HG03342 (cell line): ENCODE results near the gene CIPC.

ENCODE experiments used
- ATAC-seq: cut with Tn5 transposase; IDR thresholded peaks from one replicate; pipeline ENCODE4 v1.9.1; 2021; ENCODE audit warnings: mild to moderate bottlenecking, moderate library complexity; ENCODE audit not compliant: unreplicated experiment

Gene CIPC

GRCh38 chr14:77124345-77125280, 26.6 kb downstream of the CIPC start:
- peak; percentile 27 for ATAC-seq

GRCh38 chr14:77125281-77125801, 27.3 kb downstream of the CIPC start:
- ATAC-seq: no peak

- no peak for ATAC-seq
Measured at GRCh38 chr14:77125823-77126325, 27.8 kb downstream of the CIPC start.

- ATAC-seq: no peak
Measured at GRCh38 chr14:77126461-77126990, 28.5 kb downstream of the CIPC start.

DNA sequence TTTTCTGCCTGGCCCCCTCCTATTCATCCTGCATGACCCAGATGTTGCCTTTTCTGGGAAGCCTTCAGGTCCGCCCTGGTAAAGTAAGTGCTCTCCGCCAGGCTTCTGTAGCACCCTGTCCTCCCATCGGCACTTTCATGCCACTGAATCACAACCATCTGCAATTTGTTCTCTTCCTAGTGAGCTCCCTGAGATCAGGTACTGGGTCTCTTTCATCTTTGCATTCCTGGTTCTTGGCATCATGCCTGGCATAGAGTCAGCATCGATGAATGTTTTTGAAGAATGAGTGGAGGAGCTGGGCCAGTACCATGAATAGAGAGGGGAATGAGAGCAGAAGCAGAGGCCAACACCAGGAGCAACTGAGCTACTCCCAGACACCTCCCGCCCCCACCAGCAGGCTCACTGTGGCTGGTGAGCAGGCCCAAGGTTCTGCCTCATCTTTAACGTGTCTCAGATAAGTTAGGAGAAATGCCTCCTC, 30.4 kb downstream of the CIPC start:
- no peak for ATAC-seq

GRCh38 chr14:77130386-77130785, 32.3 kb downstream of the CIPC start:
- no peak for ATAC-seq

- ATAC-seq: no peak
Measured at GRCh38 chr14:77131206-77131605, 33.1 kb downstream of the CIPC start.

GRCh38 chr14:77131871-77132486, 33.9 kb downstream of the CIPC start:
- ATAC-seq: no peak

GRCh38 chr14:77133720-77134338, 35.8 kb downstream of the CIPC start:
- ATAC-seq: peak; percentile 63

DNA sequence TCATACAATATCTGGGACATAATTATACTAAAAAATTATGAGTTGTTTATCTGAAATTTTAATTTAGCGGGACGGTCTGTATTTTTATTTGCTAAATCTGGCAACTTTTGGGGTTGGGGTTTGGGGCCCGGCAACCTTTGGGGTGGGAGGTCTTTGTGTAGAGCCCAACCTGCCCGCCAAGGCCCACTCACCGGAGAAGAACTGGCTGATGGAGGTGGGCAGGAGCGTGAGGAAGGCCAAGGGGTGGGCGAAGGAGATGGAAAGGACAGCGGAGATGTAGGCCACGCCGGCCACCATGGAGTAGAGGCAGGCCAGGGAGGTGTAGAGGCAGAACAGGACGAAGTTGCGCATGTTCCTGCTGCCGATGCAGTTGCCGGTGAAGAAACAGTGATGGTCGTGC, 41.0 kb downstream of the CIPC start:
- ATAC-seq: no peak

DNA sequence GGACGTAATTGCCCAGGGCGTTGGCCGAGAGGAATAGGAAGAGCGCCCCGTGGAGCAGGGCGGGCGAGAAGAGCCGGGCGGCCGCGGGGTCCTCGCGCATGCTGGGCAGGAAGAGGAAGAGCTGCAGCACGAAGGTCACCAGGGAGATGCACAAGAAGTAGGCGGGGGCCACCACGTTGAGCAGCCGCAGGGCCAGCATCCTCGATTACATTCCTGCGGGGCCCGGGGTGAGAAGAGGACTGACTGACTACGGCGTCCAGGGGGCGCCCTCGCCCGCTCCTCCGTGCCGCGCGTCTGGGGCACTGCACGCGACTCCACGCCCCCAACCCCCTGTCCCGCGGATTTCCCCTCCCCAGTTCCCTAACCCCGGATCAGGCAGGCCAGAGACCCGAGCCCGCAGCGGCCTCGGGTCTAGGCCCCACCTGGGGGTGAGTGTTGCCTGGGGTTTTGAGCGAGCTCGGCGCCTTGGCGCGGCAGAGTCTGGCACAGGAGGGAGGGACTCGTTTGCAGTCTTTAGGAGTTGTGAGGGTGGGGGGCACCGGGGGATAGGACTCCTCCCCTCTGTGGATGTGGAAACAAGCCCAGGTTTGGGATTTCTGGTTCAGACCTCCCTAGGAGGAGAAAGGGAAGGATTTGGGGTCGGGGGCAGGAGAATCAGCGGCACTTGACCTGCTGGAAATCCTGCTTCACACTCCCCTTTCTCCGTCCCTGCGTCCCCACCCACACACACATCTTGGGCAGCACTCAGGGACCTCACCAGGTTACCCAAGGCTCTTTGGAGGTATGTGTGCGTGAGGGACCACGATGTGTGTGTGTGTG, 41.7 kb downstream of the CIPC start:
- ATAC-seq: no peak

DNA sequence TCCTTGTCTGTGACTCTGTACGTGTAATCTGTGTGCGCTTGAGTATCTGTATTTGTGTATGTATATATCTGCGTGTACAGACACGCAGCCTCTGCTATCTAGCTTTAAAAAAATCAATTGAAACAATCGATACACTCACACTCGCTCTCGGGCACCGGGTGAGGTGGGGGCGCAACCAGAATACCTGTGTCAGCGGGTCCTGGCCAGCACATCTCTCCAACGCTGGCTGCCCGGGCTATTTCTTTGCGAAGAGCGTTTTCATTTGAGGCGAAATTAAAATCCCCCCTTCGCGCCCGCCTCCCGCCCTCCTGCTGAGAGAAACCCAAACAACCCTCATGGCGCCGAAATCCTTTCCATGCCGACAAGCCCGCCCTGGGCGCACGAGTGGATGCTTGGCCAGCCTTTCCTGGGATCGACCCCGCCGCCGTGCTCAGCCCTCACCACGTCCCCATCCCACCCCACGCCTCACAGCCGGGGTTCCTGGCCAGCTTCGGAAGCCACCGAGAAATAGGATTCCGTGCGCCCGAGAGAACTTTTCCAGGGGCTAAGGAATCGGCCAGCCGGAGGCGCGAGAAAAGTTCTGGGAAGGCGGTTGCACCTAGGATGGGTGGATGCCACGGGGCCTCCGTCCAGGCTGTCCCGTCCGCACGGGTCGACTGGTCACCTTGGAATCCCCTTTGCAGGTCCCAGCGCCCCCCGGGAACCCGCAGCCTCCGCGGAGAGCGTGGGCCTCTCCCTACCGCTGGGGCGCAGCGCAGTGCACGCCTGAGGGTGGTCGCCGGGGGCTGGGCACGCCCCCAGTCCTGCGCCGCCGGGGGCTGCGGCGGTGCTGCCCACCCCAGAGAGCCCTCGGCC, 42.5 kb downstream of the CIPC start:
- ATAC-seq: no peak

DNA sequence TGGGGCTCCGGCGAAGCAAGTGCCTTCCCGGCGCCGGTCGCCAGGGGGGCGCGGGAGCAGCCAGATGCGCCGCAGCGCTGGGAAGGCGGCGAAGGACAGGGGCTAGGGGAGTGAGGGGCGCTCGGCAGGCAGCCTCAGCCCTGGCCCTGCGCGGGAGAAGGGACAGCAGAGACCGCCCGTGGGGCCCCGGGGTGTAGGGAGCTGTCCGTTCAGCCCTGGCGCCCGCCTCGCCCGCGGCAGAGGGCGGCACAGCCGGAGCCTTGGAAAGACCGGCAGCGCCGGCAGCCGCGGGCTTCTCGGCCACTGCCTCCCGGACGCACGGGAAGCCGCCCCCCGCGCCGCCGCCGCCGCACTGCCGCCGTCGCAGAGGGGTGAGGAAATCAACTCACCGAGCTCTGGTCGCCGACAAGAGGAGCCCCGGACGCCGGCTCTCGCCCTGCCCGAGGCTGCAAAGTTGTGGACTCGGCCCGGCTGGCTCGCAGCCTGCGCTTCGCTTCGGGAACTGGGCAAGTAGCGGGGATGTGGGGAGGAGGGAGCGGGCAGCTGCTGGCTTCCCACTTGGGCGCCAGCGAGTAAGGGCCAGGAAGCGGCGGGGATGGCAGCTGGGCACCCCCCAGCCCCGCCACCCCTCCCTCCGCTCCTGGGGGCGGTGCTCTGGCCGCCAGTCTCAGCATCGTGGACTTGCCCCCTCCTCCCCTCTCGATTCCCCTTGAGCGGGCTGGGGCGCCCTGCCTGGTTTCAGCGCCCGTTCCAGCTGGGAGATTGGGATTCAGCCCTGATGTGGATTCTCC, 43.4 kb downstream of the CIPC start, which contains the start of gene ZDHHC22:
TSS of gene ZDHHC22 (minus strand) at position 578 of the 791 bp plus-strand sequence. CDS start 2,053 bp downstream, outside the sequence.
- ATAC-seq: no peak

DNA sequence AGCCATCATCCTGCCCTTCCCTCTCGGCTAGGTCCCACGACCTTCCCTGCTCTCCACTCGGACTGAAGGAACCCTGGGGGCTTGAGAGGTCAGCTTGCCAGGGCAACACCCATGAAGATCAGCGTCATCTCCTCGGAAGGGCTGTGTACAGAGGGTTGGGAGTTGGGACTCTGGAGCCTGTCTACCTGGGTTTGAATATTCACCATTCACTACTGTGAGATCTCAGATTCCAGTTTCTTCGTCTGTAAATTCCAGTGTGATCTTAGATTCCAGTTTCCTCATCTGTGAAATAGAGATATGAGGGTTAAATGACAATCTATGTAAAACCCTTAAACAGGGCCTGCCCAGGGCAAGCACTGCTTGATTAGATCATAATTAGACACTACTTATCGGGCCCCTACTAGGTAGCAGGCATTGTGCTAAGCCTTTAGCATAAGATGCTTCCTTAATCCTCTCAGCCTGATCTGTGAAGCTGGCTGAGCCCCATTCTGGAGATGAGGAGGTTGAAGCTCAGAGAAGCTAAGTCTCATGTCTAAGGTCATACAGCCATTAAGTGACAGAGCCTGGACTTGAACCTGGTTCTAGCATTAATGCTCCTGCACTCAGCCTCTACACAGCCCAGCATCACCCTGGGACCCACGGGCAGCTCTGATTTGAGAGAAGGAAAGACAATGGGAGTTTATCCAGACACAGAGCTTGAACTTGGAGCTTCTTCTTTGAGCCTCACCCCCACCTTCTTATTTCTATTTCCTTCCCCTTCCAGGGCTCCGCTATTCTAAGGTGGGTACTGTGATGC, 44.1 kb downstream of the CIPC start:
- no peak for ATAC-seq

DNA sequence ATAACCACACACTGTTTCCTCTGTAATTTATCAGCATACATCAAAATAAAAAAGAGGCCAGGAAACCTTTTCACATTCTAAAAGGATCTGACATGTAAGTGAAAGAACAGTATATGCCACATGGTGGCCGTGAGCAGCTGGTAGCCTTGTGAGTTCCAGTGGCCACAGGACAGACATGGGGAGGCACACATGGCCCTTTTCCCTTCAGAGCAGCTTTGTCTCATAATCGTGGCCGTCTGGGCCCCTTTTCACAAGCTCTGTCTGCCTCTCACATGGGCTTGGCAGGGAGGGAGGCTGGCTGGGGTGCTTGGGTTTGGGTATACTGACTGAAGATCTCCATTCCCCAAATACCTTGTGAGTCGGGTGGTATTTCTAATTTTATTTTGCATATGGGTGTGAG, 45.0 kb downstream of the CIPC start:
- ATAC-seq: no peak

DNA sequence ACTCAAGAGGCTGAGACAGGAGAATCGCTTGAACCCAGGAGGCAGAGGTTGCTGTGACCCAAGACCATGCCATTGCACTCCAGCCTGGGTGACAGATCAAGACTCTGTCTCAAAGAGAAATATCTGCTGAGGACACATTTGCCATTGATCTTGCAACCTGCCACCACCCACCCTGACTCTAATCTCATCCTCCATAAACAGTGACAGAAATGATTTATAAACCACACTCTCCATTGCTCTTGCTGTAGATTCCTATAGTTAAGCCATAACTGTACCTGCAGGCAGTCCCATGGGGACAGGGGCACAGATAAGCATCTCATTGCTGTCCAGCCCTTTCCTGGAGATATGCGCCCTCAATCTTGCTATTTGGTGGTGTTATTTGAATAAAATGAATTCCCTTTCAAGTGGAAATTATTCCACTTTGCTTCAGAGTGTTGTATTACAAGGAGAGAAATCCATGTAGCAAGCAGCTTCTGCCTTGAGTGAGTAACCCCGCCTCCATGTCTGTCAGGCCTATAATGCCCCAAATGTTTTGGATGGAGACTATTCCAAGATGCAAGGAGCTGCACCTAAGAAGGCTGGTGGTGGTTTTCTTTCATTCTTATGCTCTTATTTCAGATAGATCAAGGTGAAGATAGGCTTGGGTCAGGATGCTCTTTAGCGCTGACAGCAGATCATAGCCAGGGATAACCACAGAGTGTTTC, 46.5 kb downstream of the CIPC start:
- no peak for ATAC-seq
